GM19023 (cell line): ENCODE data around the gene BEX5.
"Not testable (repeated sequence)": the region's sequence is repeated elsewhere in the genome, so short reads cannot be mapped to it uniquely, and the experiment has no call there.

Experiments used
- ATAC-seq: cut with Tn5 transposase; IDR thresholded peaks from one replicate; pipeline ENCODE4 v1.9.1; 2021; ENCODE audit warnings: mild to moderate bottlenecking, moderate library complexity; ENCODE audit not compliant: unreplicated experiment

The BEX5 gene

GRCh38 chrX:102155806-102156179 lies at the start of gene BEX5:
BEX5 (minus strand) TSS chrX:102155977; CDS start chrX:102154265, 1,712 bp downstream.
- peak; percentile 83 for ATAC-seq

GRCh38 chrX:102185967-102186720 lies 30.4 kb upstream of the BEX5 start:
- ATAC-seq = no peak

- ATAC-seq = peak; percentile 44
Observed at GRCh38 chrX:102154900-102155805, 624 bp downstream of the BEX5 start.

GRCh38 chrX:102154218-102154860 lies 1.4 kb downstream of the BEX5 start:
- no peak for ATAC-seq

GRCh38 chrX:102142274-102142673 lies 13.5 kb downstream of the BEX5 start, which contains the start of gene TCEAL6:
TCEAL6 (minus strand) TSS chrX:102142481.
- ATAC-seq = not testable (repeated sequence)

GRCh38 chrX:102141631-102142030 lies 14.1 kb downstream of the BEX5 start:
- not testable (repeated sequence) for ATAC-seq

- not testable (repeated sequence) for ATAC-seq
Observed at GRCh38 chrX:102140876-102141275, 14.9 kb downstream of the BEX5 start.

GRCh38 chrX:102138064-102138463 lies 17.7 kb downstream of the BEX5 start:
- ATAC-seq = no peak

GRCh38 chrX:102129473-102129872 lies 26.3 kb downstream of the BEX5 start:
- ATAC-seq = no peak

- no peak for ATAC-seq
Observed at GRCh38 chrX:102126863-102127262, 28.9 kb downstream of the BEX5 start.

GRCh38 chrX:102126080-102126818 lies 29.5 kb downstream of the BEX5 start:
- ATAC-seq = not testable (repeated sequence)

GRCh38 chrX:102125436-102125835 lies 30.3 kb downstream of the BEX5 start, which contains the start of gene TCEAL2:
TCEAL2 (plus strand) TSS chrX:102125679; CDS start chrX:102126831, 1,152 bp downstream.
- not testable (repeated sequence) for ATAC-seq

GRCh38 chrX:102125014-102125413 lies 30.8 kb downstream of the BEX5 start:
- not testable (repeated sequence) for ATAC-seq

GRCh38 chrX:102115748-102116147 lies 40.0 kb downstream of the BEX5 start:
- ATAC-seq = no peak

GRCh38 chrX:102113367-102113766 lies 42.4 kb downstream of the BEX5 start:
- ATAC-seq = no peak
